Muscle layer of duodenum (tissue), 2 donors: ENCODE data around the gene SPRR2G.
"Not testable (repeated sequence)": the region's sequence is repeated elsewhere in the genome, so short reads cannot be mapped to it uniquely, and the experiment has no call there.

Source experiments
- H3K27ac ChIP-seq: one replicate; pipeline ENCODE4 v1.7.0; 2013; ENCODE audit warnings: mild to moderate bottlenecking, low read length
- H3K27me3 ChIP-seq: one replicate; pipeline ENCODE4 v1.7.0; 2013; ENCODE audit warnings: low read depth, mild to moderate bottlenecking, control low read depth, low read length
- H3K36me3 ChIP-seq, 2 donors: one replicate each; pipeline ENCODE4 v1.7.0; 2013; ENCODE audit warnings: low read length in 2 of 2, control low read depth in 1 of 2, mild to moderate bottlenecking in 1 of 2; ENCODE audit not compliant: insufficient read depth in 2 of 2, control insufficient read depth in 1 of 2
- H3K4me1 ChIP-seq, 2 donors: one replicate each; pipeline ENCODE4 v1.7.0; 2013; ENCODE audit warnings: low read length in 2 of 2, mild to moderate bottlenecking in 2 of 2, control low read depth in 1 of 2, moderate library complexity in 1 of 2; ENCODE audit not compliant: insufficient read depth in 2 of 2, control insufficient read depth in 1 of 2
- H3K4me3 ChIP-seq, 2 donors: one replicate each; pipeline ENCODE4 v1.7.0; 2013; ENCODE audit warnings: low read length in 2 of 2, low read depth in 1 of 2, mild to moderate bottlenecking in 1 of 2
- H3K9me3 ChIP-seq, 2 donors: one replicate each; pipeline ENCODE4 v1.7.0; 2013; ENCODE audit warnings: low read length in 2 of 2, control low read depth in 1 of 2, mild to moderate bottlenecking in 1 of 2; ENCODE audit not compliant: control insufficient read depth in 1 of 2
- donor health status: healthy.

SPRR2G gene

GRCh38 chr1:153113416-153113815 lies 37.3 kb downstream of the SPRR2G start, which contains the start of gene SPRR2F:
TSS of gene SPRR2F (minus strand) at chr1:153113516. CDS start at chr1:153112733, 783 bp downstream.
- Histone ChIP-seq H3K36me3 (no peaks in the 10 kb centered on the region), H3K4me1 (no peaks in the 10 kb centered on the region), H3K27me3 (no peaks in the 10 kb centered on the region)

GRCh38 chr1:153112454-153112853 lies 38.2 kb downstream of the SPRR2G start:
- not testable (repeated sequence) for H3K4me1 ChIP-seq, H3K4me3 ChIP-seq, H3K27ac ChIP-seq, H3K9me3 ChIP-seq, H3K36me3 ChIP-seq, H3K27me3 ChIP-seq

More at GRCh38 chr1:153113416-153113815, 37.3 kb downstream of the SPRR2G start, which contains the start of gene SPRR2F:
- Histone ChIP-seq H3K4me3 (no peak within 1 kb of the TSS), H3K9me3 (no peaks in the 10 kb centered on the region), H3K27ac (no peak within 1 kb of the TSS)

- Histone ChIP-seq H3K9me3 (peaks cover 0 to 2% of the 10 kb centered on the region in 2 donors), H3K4me3 (no peak overlapping the region), H3K27ac (no peak overlapping the region), H3K4me1 (no peaks in the 10 kb centered on the region), H3K36me3 (no peaks in the 10 kb centered on the region), H3K27me3 (no peaks in the 10 kb centered on the region)
Measured at GRCh38 chr1:153100245-153100644, 50.4 kb downstream of the SPRR2G start.
